ENCODE results near the gene KBTBD4. TPM values are rescaled to one million over a fixed set of nuclear protein-coding genes. Genes with fewer than 3 reads are reported as not detected.

KBTBD4 gene
- total RNA-seq, 2 donors from 2014 or later: 3.6 to 6.7 TPM

DNA sequence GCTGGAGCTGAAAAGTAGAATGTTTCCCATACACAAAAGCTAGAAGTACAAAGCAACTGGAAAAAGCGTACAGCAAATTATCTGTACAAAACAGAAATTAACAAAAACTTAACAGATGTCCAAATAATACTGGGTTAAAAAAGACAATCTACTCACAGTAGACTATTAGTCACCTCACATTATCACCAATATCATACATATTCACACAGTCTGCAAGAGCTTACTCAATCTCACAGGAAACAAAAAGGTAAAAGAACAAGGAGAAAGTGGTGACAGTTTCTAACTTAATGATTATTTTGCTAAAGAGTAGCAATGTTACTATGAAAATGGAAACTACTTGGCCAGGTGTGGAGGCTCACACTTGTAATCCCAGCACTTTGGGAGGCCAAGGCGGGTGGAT is 37.7 kb downstream of the KBTBD4 start:
- peaks cover 44% of the 10 kb centered on the region for H3K4me1 ChIP-seq
- TF ChIP-seq POLR2A (IDR thresholded peaks at IDR 0.05): no peak
- TF ChIP-seq, protein P1, sequence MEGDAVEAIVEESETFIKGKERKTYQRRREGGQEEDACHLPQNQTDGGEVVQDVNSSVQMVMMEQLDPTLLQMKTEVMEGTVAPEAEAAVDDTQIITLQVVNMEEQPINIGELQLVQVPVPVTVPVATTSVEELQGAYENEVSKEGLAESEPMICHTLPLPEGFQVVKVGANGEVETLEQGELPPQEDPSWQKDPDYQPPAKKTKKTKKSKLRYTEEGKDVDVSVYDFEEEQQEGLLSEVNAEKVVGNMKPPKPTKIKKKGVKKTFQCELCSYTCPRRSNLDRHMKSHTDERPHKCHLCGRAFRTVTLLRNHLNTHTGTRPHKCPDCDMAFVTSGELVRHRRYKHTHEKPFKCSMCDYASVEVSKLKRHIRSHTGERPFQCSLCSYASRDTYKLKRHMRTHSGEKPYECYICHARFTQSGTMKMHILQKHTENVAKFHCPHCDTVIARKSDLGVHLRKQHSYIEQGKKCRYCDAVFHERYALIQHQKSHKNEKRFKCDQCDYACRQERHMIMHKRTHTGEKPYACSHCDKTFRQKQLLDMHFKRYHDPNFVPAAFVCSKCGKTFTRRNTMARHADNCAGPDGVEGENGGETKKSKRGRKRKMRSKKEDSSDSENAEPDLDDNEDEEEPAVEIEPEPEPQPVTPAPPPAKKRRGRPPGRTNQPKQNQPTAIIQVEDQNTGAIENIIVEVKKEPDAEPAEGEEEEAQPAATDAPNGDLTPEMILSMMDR (IDR thresholded peaks at IDR 0.05): no peak
- DNase-seq: no peak
- H3K36me3 ChIP-seq (replicated peaks in 1 of 2; ENCODE audit: insufficient read depth in 1 of 2, low read depth in 2 of 2): no peaks in the 10 kb centered on the region
- no peak overlapping the region for H3K4me3 ChIP-seq
- no peaks in the 10 kb centered on the region for H3K9me3 ChIP-seq
- no peak for ATAC-seq
- H3K27me3 ChIP-seq: no peaks in the 10 kb centered on the region
- intact Hi-C loops (cut with DNase I): no loop called here
- no peak overlapping the region for H3K27ac ChIP-seq
- WGBS, 2 donors: 80 to 84% methylated on average over 2 of the region's 2 CpGs

DNA sequence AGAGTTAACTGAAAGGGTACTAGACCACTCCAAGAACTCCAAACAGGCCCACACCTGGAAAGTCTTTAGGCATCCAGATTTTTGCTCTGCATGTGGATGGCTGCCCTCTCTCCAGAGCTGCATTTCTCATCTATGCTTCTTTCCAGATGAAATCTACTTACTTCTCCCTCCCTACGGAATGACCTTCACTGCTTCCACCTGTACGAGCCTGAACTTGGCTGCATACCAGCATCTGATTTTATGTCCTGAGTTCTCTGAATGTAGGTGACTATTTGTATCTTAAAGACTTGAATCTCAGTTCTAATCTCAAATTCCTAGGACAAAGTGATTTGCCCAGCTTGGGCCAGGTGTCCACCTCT is 39.1 kb downstream of the KBTBD4 start:
- TF ChIP-seq POLR2A (IDR thresholded peaks at IDR 0.05): no peak
- TF ChIP-seq, protein P1 (IDR thresholded peaks at IDR 0.05): peak in 1 of 7 experiments; percentile 7
- H3K27ac ChIP-seq: peak overlapping the region in 1 of 4 donors; percentile 48
- no peak overlapping the region for H3K4me3 ChIP-seq
- no peaks in the 10 kb centered on the region for H3K9me3 ChIP-seq
- no peaks in the 10 kb centered on the region for H3K27me3 ChIP-seq
- H3K36me3 ChIP-seq (replicated peaks in 1 of 2; ENCODE audit: insufficient read depth in 1 of 2, low read depth in 2 of 2): no peaks in the 10 kb centered on the region
- 4 to 22% methylated on average over 2 of the region's 2 CpGs for WGBS, 2 donors
- DNase-seq (peak; percentile 28 to 57 (median 46)), ATAC-seq (peak; percentile 65)
- intact Hi-C loops (cut with DNase I): no loop called here
- peaks cover 41% of the 10 kb centered on the region for H3K4me1 ChIP-seq

DNA sequence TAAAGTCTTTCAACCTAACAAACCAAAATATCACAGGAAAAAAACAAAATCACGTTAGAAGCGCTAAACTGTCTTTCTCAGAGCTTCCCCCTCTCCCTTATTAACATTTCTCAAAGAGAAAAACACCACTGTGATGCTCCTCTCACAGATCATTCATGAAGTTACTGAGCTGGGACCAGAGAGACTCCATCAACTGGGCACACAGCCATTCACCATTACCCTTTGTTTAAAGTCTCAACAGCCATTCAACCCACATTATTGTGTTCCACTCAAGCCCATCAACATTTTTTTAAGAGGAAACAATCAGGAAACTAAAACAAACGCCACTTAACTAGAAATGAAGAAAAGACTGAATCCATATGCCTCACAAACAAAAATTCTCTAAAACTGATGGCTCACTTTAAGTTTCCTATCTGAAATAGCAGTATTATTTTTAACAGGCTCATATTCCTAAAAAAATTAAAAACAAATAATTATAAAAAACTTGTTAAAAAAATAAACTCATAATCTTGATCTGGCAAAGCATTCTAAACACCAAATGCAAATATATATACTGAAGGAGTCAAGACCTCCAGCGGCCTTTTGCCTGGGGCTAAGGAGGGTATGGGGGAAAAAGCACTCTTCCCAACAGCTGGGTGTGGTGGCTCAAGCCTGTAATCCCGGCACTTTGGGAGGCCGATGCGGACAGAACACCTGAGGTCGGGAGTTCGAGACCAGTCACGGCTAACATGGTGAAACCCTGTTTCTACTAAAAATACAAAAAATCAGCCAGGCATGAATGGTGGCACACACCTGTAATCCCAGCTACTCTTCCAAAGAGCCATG is 39.8 kb downstream of the KBTBD4 start:
- no peaks in the 10 kb centered on the region for H3K27me3 ChIP-seq
- no peaks in the 10 kb centered on the region for H3K9me3 ChIP-seq
- peaks cover 37% of the 10 kb centered on the region for H3K4me1 ChIP-seq
- no peak for TF ChIP-seq POLR2A (IDR thresholded peaks at IDR 0.05)
- TF ChIP-seq, protein P1 (IDR thresholded peaks at IDR 0.05): no peak
- H3K27ac ChIP-seq: peak overlapping the region in 1 of 4 donors; percentile 48
- no peak overlapping the region for H3K4me3 ChIP-seq
- no peaks in the 10 kb centered on the region for H3K36me3 ChIP-seq (replicated peaks in 1 of 2; ENCODE audit: insufficient read depth in 1 of 2, low read depth in 2 of 2)
- intact Hi-C loops (cut with DNase I): no loop called here
- WGBS, 2 donors: 59 to 75% methylated on average over 10 of the region's 10 CpGs
- ATAC-seq (no peak), DNase-seq (no peak)

DNA sequence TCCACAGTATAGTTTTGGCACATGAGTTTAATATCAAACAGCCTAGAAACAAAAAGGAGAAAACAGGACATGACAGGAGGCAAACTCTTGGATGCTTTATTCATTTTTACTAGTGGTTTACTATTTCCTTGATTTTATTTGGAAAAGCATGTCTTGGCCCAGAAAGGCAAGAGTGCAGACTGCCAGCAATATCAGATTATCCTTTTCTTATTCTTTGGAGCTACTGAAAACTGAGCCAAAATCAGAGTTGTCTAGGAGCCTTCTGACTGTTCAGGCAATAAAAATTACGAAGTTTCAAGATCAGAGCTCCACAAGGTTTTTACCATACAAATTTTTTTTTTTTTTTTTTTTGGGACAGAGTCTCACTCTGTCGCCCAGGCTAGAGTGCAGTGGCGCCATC is 41.9 kb downstream of the KBTBD4 start:
- no peaks in the 10 kb centered on the region for H3K27me3 ChIP-seq
- intact Hi-C loops (cut with DNase I): no loop called here
- 78 to 86% methylated on average over 3 of the region's 3 CpGs for WGBS, 2 donors
- no peak for ATAC-seq
- no peaks in the 10 kb centered on the region for H3K9me3 ChIP-seq
- no peak for TF ChIP-seq POLR2A (IDR thresholded peaks at IDR 0.05)
- TF ChIP-seq, protein P1 (IDR thresholded peaks at IDR 0.05): no peak
- H3K4me3 ChIP-seq: no peak overlapping the region
- DNase-seq: no peak
- no peaks in the 10 kb centered on the region for H3K36me3 ChIP-seq (replicated peaks in 1 of 2; ENCODE audit: insufficient read depth in 1 of 2, low read depth in 2 of 2)
- peaks cover 37% of the 10 kb centered on the region for H3K4me1 ChIP-seq
- H3K27ac ChIP-seq: no peak overlapping the region
